AG04449 (cell line): ENCODE results near the gene MAST4.

Experiments
- CTCF ChIA-PET: fragments of 350-600 bp; formaldehyde crosslinking; extraction: SDS; loops from one replicate; lab custom pipeline; 2021; ENCODE audit warnings: antibody characterized with exemption; lab: Yijun Ruan, JAX
- POLR2A ChIA-PET: fragments of 400-600, 350-600 bp; formaldehyde crosslinking; extraction: SDS; loops from one replicate; lab custom pipeline; 2020; ENCODE audit warnings: antibody characterized with exemption, inconsistent platforms; lab: Yijun Ruan, JAX
- DNase-seq: peaks from one replicate; pipeline ENCODE4 v3.0.0-alpha.2; 2010; ENCODE audit warnings: low read depth, low spot score
- H3K4me3 ChIP-seq: 2 replicates; pipeline ENCODE4 v1.5.1; 2011; ENCODE audit warnings: low read depth, mild to moderate bottlenecking, control low read depth, low read length
- CTCF ChIP-seq: IDR thresholded peaks from one replicate; pipeline ENCODE4 v1.5.1; 2011; ENCODE audit warnings: mild to moderate bottlenecking, moderate library complexity, low read length, control low read depth, inconsistent platforms; ENCODE audit not compliant: insufficient read depth; ENCODE audit errors: missing control alignments

MAST4 gene

GRCh38 chr5:66898241-66898995 is 302.2 kb downstream of the MAST4 start:
- ChIA-PET POLR2A (no interaction called here), CTCF (interaction anchor here (1.0 to 1.8 kb wide), 4 partner anchors 9 to 592 kb away, joined by 3 to 4 read pairs (median 4); no protein-coding TSS in a partner anchor)
- no peak overlapping the region for H3K4me3 ChIP-seq
- no peak for DNase-seq
- no peak for TF ChIP-seq CTCF

GRCh38 chr5:66903218-66903617 is 307.0 kb downstream of the MAST4 start:
- H3K4me3 ChIP-seq = no peak overlapping the region
- TF ChIP-seq CTCF = no peak
- no peak for DNase-seq
- ChIA-PET CTCF (no interaction called here), POLR2A (no interaction called here)

- ChIA-PET POLR2A (no interaction called here), CTCF (no interaction called here)
- no peak for DNase-seq
- TF ChIP-seq CTCF = no peak
- H3K4me3 ChIP-seq = no peak overlapping the region
Observed at GRCh38 chr5:66903709-66904108, 307.5 kb downstream of the MAST4 start.

- DNase-seq = no peak
- H3K4me3 ChIP-seq = no peak overlapping the region
- ChIA-PET POLR2A (no interaction called here), CTCF (no interaction called here)
- no peak for TF ChIP-seq CTCF
Observed at GRCh38 chr5:66904189-66904588, 308.0 kb downstream of the MAST4 start.

GRCh38 chr5:66906021-66906420 is 309.8 kb downstream of the MAST4 start:
- H3K4me3 ChIP-seq = no peak overlapping the region
- TF ChIP-seq CTCF = no peak
- CTCF ChIA-PET = no interaction called here
- no peak for DNase-seq
- POLR2A ChIA-PET = no interaction called here

GRCh38 chr5:66908230-66908629 is 312.0 kb downstream of the MAST4 start:
- no peak for DNase-seq
- ChIA-PET CTCF (no interaction called here), POLR2A (no interaction called here)
- no peak for TF ChIP-seq CTCF
- no peak overlapping the region for H3K4me3 ChIP-seq
